HG03565 (cell line): ENCODE data around the gene YJEFN3.

Experiments used
- ATAC-seq: cut with Tn5 transposase; IDR thresholded peaks from one replicate; pipeline ENCODE4 v1.9.1; 2021; ENCODE audit warnings: mild to moderate bottlenecking, moderate library complexity; ENCODE audit not compliant: unreplicated experiment

Gene YJEFN3

DNA sequence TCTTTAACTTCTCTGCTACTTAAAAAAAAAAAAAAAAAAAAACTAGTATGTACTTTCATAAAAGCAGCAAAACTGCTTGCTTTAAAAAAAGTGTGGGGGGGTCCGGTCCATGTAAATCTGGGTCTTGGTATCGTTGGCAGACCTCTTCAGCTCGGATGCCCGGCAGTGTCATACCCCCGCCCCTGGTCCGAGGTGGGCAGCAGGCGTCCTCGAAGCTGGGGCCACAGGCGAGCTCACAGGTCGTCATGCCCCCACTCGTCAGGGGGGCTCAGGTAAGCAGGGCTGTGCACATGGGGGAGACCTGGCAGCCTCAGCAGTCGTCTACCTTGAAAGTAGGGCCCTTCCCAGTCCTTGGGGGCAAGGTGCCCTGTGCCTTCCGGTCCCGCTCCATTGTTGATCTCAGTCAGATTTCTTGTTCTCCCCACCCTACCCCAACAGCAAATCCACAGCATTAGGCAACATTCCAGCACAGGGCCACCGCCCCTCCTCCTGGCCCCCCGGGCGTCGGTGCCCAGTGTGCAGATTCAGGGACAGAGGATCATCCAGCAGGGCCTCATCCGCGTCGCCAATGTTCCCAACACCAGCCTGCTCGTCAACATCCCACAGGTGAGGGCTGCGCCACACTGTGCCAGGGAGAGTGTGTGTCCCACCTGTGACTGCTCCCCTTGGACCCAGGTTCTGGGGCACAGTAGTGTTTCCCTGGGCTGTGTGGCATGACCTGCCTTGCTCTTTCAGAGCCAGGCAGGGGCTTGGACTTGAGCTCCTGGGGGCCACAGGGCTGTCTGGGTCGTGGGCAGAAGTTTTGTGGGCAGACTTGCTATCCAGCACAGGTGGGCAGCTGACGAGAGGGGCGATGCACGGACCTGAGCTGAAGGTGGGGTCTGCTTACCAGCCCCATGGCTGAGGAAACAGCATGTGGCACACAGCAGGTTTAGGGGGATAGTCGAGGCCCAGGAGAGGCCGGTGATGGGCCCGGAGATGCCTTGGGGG is 32.8 kb upstream of the YJEFN3 start:
- no peak for ATAC-seq

DNA sequence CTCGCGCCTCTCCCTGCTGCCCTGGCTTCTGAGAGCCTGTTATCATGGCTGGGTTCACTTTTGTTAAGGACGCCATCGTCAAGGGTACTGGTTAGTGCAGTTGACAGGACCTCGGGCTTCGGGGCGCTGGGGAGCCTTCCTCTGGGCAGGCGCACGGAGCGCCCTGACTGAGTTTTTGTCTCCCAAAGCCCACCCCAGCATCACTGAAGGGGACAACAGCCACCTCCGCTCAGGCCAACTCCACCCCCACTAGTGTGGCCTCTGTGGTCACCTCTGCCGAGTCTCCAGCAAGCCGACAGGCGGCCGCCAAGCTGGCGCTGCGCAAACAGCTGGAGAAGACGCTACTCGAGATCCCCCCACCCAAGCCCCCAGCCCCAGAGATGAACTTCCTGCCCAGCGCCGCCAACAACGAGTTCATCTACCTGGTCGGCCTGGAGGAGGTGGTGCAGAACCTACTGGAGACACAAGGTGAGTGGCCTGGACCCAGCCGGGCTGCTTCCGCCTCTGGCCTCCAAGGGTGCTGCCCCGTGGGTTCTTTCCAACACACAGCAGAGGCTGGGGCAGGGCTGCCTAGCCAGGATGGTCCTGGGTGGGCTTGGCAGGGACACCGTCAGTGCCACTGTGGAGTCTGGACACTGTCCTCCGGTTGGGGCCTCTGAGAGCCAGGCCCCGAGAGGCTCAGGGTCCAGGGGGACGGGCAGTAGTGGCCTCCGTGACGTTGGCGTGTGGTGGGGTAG is 30.3 kb upstream of the YJEFN3 start:
- ATAC-seq, result no peak

GRCh38 chr19:19499272-19499995 is 29.3 kb upstream of the YJEFN3 start:
- no peak for ATAC-seq

DNA sequence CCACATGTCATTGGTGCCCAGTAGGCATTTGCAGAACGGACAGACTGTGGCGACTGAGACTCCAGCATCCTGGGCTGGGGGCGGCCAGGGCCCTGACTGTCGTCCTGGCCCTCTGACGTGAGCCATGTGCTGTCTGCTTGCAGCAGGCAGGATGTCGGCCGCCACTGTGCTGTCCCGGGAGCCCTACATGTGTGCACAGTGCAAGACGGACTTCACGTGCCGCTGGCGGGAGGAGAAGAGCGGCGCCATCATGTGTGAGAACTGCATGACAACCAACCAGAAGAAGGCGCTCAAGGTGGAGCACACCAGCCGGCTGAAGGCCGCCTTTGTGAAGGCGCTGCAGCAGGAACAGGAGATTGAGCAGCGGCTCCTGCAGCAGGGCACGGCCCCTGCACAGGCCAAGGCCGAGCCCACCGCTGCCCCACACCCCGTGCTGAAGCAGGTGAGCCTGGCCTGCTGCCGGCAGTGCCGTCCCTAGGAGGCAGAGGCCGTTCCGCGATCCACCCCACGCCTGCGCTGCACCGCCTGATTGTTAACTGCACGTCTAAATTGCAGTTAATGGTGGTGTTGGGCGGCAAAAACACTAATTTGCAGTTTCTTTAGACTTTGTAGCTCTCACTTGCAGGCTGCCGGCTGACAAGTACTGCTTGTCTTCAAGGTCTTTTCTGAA is 27.6 kb upstream of the YJEFN3 start:
- ATAC-seq, result no peak

GRCh38 chr19:19501798-19502197 is 26.9 kb upstream of the YJEFN3 start:
- ATAC-seq, result no peak

DNA sequence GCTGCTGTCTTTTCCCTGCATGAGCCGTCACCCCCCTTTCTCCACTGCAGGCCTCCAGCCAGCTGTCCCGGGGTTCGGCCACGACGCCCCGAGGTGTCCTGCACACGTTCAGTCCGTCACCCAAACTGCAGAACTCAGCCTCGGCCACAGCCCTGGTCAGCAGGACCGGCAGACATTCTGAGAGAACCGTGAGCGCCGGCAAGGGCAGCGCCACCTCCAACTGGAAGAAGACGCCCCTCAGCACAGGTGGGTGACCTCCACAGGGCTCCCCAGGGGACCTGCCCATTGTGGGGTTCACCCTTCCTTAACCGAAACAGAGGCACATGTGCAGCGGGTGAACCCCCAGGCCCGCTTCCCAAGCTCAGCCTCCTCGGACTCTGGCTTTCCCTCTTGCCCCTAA is 26.4 kb upstream of the YJEFN3 start:
- ATAC-seq, result no peak

DNA sequence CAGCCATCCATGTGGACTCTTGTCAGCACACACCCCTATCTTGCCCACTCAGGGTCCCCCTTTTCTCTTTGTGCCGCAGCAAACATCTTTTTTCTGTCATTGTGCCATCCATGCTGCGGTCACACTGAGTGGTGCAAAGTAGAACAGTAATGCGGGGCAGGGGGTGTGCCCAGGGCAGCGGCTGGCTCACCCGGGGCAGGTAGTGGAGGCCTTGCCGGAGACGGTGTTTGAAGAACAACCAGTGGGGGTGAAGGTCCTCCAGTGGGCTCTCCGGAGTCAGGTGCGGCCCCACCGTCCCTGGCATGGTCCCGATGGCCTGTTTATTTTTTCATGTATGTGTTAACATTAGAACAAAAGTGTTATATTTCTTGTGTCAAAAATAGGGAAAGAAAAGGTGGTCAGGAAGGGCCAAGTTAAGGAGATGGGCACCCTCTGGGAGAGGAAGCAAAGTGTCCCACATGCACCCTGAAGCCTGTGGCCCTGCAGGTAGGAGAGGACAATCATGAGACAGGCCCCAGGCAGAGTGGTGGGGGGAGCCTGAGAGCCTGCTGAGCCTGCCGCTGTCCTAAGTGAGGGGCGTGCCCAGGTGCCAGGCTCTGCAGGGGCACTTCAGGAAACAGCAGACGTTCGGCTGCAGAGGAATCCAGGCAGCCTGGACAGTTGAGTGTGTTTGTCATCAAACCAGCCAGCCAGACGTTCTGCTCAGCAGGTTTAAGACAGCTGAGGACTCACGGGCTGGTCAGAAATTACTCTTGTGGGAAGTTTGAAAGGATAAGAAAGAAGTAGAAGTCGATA is 25.7 kb upstream of the YJEFN3 start:
- ATAC-seq, result no peak

DNA sequence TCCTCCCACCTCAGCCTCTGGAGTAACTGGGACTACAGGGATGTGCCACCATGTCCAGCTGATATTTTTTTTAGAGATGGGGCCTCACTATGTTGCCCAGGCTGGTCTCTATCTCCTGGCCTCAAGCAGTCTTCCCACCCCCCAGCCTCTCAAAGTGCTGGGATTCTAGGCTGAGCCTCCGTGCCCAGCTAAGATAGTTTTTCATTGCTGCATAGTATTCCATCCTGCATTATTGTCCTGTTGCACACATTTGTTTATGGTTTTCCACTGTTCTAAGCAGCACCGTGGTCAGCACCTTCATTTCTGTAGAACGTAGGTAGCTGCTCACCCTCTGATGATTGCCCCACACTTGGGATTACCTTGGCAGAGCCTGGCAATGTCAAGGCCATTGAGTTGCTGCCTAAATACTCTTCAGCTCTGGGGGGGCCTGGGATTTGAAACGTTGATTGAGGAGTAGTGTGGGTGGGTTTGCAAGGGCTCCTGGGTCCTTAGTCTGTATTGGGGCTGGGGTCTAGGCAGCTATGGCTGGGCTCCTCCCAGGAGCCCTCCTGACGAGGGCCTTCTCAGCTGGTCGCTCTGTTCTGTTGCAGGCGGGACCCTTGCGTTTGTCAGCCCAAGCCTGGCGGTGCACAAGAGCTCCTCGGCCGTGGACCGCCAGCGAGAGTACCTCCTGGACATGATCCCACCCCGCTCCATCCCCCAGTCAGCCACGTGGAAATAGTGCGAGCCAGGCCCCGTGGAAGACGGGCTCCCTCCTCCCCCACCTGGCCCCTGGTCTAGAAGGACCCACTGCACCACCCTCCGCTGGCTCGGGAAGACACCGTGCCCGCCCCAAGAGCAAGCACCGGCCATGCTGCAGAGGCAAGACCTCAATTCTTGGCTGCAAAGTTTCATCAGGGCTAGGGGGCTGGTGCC is 23.7 kb upstream of the YJEFN3 start:
- no peak for ATAC-seq

DNA sequence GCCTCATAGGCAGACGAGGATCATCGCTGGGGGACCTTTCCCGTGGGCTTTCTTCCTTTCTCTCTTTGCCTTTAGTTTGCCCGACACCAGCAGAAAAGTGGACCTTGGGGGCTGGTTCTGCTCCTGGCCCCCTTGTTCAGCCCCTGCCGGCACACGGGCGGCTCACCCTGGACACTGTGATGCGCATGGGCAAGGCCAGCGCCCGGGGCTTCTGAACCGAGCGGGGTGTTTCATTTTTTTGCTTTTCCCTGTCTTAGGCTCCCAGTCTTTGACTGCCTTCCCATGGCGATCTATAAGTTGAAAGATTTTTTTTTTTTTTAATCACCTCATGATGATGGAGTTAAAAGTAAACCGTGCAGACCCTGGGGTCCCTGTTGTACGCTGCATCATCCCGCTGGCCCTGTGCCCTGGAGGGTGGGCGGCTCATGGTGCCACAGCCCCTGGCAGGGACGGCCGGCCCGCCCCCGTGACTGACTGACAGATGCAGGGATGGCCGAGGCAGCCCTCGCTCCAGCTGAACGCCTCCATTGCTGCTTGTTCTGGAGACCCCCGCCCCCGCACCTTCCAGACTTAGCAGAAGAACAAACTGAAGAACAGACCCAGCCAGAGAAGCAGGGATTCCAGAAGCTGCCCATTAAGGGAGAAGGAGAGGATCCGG is 22.9 kb upstream of the YJEFN3 start:
- ATAC-seq, result no peak

DNA sequence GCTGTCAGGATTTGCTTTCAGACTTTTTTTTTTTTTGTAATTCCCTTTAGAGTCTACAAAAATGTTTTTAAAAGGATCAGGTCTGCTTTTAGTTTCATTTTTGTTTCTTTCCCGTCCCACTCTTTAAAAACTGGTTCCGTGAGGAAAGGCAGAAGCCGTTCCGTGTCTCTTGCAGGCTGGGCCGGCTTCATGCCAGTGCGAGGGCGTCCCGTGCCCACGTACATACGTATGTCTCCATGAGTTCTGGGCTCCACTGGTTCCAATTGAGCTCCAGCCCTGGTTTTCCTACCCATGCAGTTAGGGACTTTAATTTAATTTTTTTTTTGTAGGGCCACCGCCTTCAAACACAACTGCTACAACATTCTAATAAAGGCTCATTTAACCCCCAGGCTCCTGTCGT is 22.1 kb upstream of the YJEFN3 start:
- ATAC-seq, result no peak

DNA sequence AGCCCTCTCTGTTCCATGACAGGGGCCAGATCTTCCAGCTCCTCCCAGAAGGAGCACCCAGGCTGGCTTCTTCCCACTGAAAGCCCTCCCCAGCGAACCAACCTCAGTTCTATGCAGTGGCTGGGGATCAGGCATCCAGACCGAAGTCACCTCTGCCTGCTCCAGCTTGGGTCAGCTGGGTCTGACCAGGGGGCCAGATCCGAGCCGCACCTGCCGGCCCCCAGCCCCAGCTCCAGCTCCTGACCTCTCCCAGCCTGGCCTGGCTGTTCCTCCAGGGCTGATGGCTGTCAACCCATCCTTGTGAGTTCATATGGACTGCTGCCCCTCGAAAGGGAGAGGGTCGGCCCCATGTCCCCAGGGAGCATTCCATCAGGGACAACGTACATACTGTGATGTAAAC is 21.4 kb upstream of the YJEFN3 start:
- no peak for ATAC-seq

GRCh38 chr19:19508217-19508616 is 20.5 kb upstream of the YJEFN3 start:
- no peak for ATAC-seq

GRCh38 chr19:19510432-19510831 is 18.3 kb upstream of the YJEFN3 start:
- ATAC-seq, result no peak

GRCh38 chr19:19513682-19514081 is 15.0 kb upstream of the YJEFN3 start:
- no peak for ATAC-seq

GRCh38 chr19:19514215-19514657 is 14.5 kb upstream of the YJEFN3 start:
- ATAC-seq, result no peak

DNA sequence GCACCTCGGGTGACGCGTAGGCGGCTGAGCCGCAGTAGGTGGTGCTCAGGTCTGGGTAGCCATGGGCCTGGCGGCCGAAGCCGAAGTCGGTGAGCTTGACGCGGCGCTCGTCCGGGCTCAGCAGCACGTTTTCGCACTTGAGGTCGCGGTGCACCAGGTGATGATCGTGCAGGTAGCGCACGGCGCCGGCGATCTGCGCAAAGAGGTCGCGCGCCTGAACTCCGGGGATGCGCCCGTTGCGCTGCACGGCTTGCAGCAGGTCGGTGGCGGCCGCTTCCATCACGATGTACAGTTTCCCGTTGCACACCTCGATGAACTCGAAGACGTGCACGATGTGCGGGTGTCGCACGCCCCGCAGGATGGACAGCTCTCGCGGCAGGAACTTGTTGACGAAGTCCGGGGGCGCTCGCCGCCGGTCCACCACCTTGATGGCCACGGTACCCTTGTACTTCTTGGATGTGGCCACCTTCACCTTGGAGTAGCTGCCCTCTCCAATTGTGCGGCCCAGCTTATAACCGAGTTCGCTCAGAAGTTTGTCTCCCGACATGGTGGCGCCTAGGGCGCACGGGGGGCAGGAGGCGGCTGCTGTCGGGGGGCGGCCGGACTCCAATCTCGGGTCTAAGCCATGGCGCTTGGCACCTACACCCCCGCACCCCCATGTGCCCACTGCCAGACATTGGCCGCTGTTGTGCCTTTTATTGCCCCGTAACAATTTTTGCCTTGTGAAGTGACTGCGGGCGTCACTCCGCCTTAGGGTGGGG is 13.7 kb upstream of the YJEFN3 start, which contains the start of gene TSSK6:
TSS of gene TSSK6 (minus strand) at position 668 of the 761 bp plus-strand sequence. CDS start at position 547, 121 bp downstream.
- no peak for ATAC-seq
